SK-N-SH treated with all-trans-retinoic acid at 6 μM for 48 hours (cell line): Measurements from ENCODE around the gene PPP1R17.

Source experiments
- ATAC-seq: fragments of 200-7000 bp; cut with Tn5 transposase; 3 replicates; pipeline ENCODE4 v1.9.1; 2020; ENCODE audit warnings: mild to moderate bottlenecking, moderate library complexity
- ARNTL ChIP-seq: fragments of 450-650 bp; formaldehyde crosslinking; IDR thresholded peaks from 2 replicates; pipeline ENCODE4 v1.5.0; 2020; ENCODE audit warnings: low read depth, mild to moderate bottlenecking, moderate library complexity, borderline replicate concordance
- BACH2 ChIP-seq: fragments of 250-450 bp; sonication (Bioruptor Pico); IDR thresholded peaks from 2 replicates; pipeline ENCODE4 v1.9.0; 2021; ENCODE audit warnings: mild to moderate bottlenecking, borderline replicate concordance
- CSDC2 ChIP-seq: fragments of 250-450 bp; sonication (Bioruptor Pico); IDR thresholded peaks from 2 replicates; pipeline ENCODE4 v1.5.0; 2020; ENCODE audit warnings: mild to moderate bottlenecking, moderate library complexity
- ESRRG ChIP-seq: fragments of 250-450 bp; sonication (Bioruptor Pico); IDR thresholded peaks from 2 replicates; pipeline ENCODE4 v1.6.1; 2021; ENCODE audit warnings: mild to moderate bottlenecking
- GLIS3 ChIP-seq: fragments of 250-450 bp; sonication (Bioruptor Pico); IDR thresholded peaks from 2 replicates; pipeline ENCODE4 v1.5.0; 2020; ENCODE audit warnings: mild to moderate bottlenecking, moderate library complexity
- ISL1 ChIP-seq: fragments of 250-450 bp; sonication (Bioruptor Pico); IDR thresholded peaks from 2 replicates; pipeline ENCODE4 v2.1.2; 2022; ENCODE audit warnings: mild to moderate bottlenecking, moderate library complexity
- OSR1 ChIP-seq: fragments of 250-450 bp; sonication (Bioruptor Pico); IDR thresholded peaks from 2 replicates; pipeline ENCODE4 v1.8.0; 2022; ENCODE audit warnings: moderate library complexity, mild to moderate bottlenecking, inconsistent platforms
- PPARA ChIP-seq: fragments of 250-450 bp; sonication (Bioruptor Pico); IDR thresholded peaks from 2 replicates; pipeline ENCODE4 v1.5.0; 2020; ENCODE audit warnings: mild to moderate bottlenecking, borderline replicate concordance
- RARB ChIP-seq: fragments of 250-450 bp; sonication (Bioruptor Pico); IDR thresholded peaks from 2 replicates; pipeline ENCODE4 v1.8.0; 2021; ENCODE audit warnings: mild to moderate bottlenecking, moderate library complexity
- SNAI2 ChIP-seq: fragments of 250-450 bp; sonication (Bioruptor Pico); IDR thresholded peaks from 2 replicates; pipeline ENCODE4 v1.5.0; 2020; ENCODE audit warnings: mild to moderate bottlenecking, moderate library complexity
- TCF4 ChIP-seq: fragments of 250-450 bp; sonication (Bioruptor Pico); IDR thresholded peaks from 2 replicates; pipeline ENCODE4 v1.8.0; 2021; ENCODE audit warnings: mild to moderate bottlenecking, moderate library complexity, borderline replicate concordance
- TOX ChIP-seq: fragments of 250-450 bp; sonication (Bioruptor Pico); IDR thresholded peaks from 2 replicates; pipeline ENCODE4 v1.8.0; 2021; ENCODE audit warnings: mild to moderate bottlenecking, moderate library complexity, borderline replicate concordance
- ZC3H10 ChIP-seq: fragments of 250-450 bp; sonication (Bioruptor Pico); IDR thresholded peaks from 2 replicates; pipeline ENCODE4 v1.5.1; 2021; ENCODE audit warnings: mild to moderate bottlenecking, moderate library complexity
- ZFP3 ChIP-seq: fragments of 250-450 bp; sonication (Bioruptor Pico); IDR thresholded peaks from 2 replicates; pipeline ENCODE4 v1.5.0; 2020; ENCODE audit warnings: mild to moderate bottlenecking, moderate library complexity
- ZNF565 ChIP-seq: fragments of 450-650 bp; formaldehyde crosslinking; conservative IDR thresholded peaks from 2 replicates; pipeline ENCODE4 v1.5.0; 2020; ENCODE audit warnings: low read depth, mild to moderate bottlenecking, moderate library complexity
- ZNF70 ChIP-seq: fragments of 450-650 bp; formaldehyde crosslinking; IDR thresholded peaks from 2 replicates; pipeline ENCODE4 v1.5.0; 2020; ENCODE audit warnings: mild to moderate bottlenecking, moderate library complexity
- TF ChIP-seq, protein P1 (sequence below): fragments of 250-450 bp; sonication (Bioruptor Pico); IDR thresholded peaks from 2 replicates; pipeline ENCODE4 v1.5.0; 2020; ENCODE audit warnings: mild to moderate bottlenecking, moderate library complexity
- TF ChIP-seq, protein P2 (sequence below): fragments of 250-450 bp; sonication (Bioruptor Pico); IDR thresholded peaks from 2 replicates; pipeline ENCODE4 v1.8.0; 2021; ENCODE audit warnings: low read depth, mild to moderate bottlenecking, moderate library complexity, borderline replicate concordance
- TF ChIP-seq, protein P3 (sequence below): fragments of 250-450 bp; sonication (Bioruptor Pico); IDR thresholded peaks from 2 replicates; pipeline ENCODE4 v1.5.1; 2021; ENCODE audit warnings: mild to moderate bottlenecking, moderate library complexity
- TF ChIP-seq, protein P4 (sequence below): fragments of 250-450 bp; sonication (Bioruptor Pico); IDR thresholded peaks from 2 replicates; pipeline ENCODE4 v1.8.0; 2020; ENCODE audit warnings: mild to moderate bottlenecking, moderate library complexity, borderline replicate concordance
- TF ChIP-seq, protein P5 (sequence below): fragments of 250-450 bp; sonication (Bioruptor Pico); IDR thresholded peaks from 2 replicates; pipeline ENCODE4 v1.5.1; 2020; ENCODE audit warnings: low read depth, mild to moderate bottlenecking, moderate library complexity

The PPP1R17 gene

DNA sequence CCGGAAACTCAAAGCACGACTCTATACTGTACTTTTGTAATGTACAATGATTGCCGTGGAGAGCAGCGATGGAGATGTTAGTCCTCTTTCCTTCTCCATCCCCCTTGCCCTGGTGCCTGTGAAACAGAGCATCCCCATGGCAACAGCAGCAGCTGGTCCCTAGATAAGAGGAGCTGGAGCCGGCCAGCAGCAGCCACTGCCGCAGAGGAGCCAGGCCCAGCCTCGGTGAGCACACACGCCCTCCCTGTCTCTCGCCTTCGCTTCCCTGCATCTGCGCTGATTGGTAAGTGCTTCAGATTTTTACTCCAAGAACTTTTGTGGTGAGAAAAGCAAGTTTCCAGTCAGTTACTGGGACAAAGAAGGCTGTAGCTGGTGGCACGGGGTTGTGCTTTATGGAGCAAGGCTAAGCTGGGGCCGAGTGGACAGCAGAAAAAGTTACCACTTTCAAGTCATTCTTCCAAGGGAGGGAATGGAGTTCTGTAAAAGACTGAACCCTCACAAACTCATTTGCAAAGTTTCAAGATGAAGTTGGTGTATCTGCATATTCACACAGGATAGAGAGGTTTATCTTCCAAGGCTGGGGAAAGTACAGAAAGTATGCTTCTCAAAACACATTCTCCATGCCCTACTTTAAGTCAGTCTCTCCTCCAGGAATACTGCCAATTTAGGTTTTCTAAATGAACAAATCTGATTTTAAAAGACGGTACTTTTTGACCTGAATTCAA lies at the start of gene PPP1R17:
Gene PPP1R17, plus strand, starts transcription at position 192 of the 725 bp plus-strand sequence. CDS start 5,227 bp downstream, outside the sequence.
- no peak for TF ChIP-seq ZNF70 (CRISPR knock-in tag)
- no peak for TF ChIP-seq RARB (CRISPR knock-in tag)
- no peak for TF ChIP-seq ZFP3
- TF ChIP-seq ARNTL (CRISPR knock-in tag): no peak
- TF ChIP-seq GLIS3 (CRISPR knock-in tag): no peak
- TF ChIP-seq, protein P1, sequence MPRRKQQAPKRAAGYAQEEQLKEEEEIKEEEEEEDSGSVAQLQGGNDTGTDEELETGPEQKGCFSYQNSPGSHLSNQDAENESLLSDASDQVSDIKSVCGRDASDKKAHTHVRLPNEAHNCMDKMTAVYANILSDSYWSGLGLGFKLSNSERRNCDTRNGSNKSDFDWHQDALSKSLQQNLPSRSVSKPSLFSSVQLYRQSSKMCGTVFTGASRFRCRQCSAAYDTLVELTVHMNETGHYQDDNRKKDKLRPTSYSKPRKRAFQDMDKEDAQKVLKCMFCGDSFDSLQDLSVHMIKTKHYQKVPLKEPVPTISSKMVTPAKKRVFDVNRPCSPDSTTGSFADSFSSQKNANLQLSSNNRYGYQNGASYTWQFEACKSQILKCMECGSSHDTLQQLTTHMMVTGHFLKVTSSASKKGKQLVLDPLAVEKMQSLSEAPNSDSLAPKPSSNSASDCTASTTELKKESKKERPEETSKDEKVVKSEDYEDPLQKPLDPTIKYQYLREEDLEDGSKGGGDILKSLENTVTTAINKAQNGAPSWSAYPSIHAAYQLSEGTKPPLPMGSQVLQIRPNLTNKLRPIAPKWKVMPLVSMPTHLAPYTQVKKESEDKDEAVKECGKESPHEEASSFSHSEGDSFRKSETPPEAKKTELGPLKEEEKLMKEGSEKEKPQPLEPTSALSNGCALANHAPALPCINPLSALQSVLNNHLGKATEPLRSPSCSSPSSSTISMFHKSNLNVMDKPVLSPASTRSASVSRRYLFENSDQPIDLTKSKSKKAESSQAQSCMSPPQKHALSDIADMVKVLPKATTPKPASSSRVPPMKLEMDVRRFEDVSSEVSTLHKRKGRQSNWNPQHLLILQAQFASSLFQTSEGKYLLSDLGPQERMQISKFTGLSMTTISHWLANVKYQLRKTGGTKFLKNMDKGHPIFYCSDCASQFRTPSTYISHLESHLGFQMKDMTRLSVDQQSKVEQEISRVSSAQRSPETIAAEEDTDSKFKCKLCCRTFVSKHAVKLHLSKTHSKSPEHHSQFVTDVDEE (CRISPR knock-in tag): no peak
- TF ChIP-seq SNAI2 (CRISPR knock-in tag): no peak
- TF ChIP-seq, protein P2, sequence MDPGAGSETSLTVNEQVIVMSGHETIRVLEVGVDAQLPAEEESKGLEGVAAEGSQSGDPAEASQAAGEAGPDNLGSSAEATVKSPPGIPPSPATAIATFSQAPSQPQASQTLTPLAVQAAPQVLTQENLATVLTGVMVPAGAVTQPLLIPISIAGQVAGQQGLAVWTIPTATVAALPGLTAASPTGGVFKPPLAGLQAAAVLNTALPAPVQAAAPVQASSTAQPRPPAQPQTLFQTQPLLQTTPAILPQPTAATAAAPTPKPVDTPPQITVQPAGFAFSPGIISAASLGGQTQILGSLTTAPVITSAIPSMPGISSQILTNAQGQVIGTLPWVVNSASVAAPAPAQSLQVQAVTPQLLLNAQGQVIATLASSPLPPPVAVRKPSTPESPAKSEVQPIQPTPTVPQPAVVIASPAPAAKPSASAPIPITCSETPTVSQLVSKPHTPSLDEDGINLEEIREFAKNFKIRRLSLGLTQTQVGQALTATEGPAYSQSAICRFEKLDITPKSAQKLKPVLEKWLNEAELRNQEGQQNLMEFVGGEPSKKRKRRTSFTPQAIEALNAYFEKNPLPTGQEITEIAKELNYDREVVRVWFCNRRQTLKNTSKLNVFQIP (CRISPR knock-in tag): no peak
- 0 out of 3 replicates have a peak, but pooled peaks have one; percentile 26 for ATAC-seq

DNA sequence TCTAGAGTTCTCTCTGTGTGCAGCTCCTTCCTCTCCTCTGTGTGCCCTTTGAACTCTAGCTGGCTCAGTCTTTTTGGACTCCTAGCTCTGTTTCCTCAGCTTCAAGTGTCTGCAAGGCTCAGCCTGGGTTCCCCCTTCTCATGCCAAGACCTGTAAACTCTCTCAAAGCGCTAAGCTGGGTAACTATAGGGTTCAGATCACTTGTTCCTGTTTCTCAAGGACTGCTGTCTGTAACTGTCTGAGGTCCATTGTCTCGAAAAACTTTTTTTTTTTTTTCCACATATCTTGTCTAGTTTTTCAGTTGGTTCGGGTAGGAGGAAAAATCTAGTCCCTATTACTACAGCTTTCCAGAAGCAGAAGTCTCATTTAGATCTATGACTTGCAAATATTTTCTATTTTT lies 46.6 kb upstream of the PPP1R17 start:
- TF ChIP-seq, protein P3, sequence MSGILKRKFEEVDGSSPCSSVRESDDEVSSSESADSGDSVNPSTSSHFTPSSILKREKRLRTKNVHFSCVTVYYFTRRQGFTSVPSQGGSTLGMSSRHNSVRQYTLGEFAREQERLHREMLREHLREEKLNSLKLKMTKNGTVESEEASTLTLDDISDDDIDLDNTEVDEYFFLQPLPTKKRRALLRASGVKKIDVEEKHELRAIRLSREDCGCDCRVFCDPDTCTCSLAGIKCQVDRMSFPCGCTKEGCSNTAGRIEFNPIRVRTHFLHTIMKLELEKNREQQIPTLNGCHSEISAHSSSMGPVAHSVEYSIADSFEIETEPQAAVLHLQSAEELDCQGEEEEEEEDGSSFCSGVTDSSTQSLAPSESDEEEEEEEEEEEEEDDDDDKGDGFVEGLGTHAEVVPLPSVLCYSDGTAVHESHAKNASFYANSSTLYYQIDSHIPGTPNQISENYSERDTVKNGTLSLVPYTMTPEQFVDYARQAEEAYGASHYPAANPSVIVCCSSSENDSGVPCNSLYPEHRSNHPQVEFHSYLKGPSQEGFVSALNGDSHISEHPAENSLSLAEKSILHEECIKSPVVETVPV (CRISPR knock-in tag): no peak
- TF ChIP-seq RARB (CRISPR knock-in tag) (no peak), ESRRG (no peak), ISL1 (CRISPR knock-in tag) (no peak), ARNTL (CRISPR knock-in tag) (no peak), BACH2 (CRISPR knock-in tag) (no peak), TCF4 (CRISPR knock-in tag) (no peak), PPARA (CRISPR knock-in tag) (no peak), SNAI2 (CRISPR knock-in tag) (no peak), TOX (CRISPR knock-in tag) (no peak), ZNF70 (CRISPR knock-in tag) (no peak), CSDC2 (no peak), ZNF565 (no peak), ZC3H10 (no peak), OSR1 (no peak)
- TF ChIP-seq, protein P2 (CRISPR knock-in tag): no peak
- TF ChIP-seq, protein P4, sequence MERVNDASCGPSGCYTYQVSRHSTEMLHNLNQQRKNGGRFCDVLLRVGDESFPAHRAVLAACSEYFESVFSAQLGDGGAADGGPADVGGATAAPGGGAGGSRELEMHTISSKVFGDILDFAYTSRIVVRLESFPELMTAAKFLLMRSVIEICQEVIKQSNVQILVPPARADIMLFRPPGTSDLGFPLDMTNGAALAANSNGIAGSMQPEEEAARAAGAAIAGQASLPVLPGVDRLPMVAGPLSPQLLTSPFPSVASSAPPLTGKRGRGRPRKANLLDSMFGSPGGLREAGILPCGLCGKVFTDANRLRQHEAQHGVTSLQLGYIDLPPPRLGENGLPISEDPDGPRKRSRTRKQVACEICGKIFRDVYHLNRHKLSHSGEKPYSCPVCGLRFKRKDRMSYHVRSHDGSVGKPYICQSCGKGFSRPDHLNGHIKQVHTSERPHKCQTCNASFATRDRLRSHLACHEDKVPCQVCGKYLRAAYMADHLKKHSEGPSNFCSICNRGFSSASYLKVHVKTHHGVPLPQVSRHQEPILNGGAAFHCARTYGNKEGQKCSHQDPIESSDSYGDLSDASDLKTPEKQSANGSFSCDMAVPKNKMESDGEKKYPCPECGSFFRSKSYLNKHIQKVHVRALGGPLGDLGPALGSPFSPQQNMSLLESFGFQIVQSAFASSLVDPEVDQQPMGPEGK (CRISPR knock-in tag): no peak
- TF ChIP-seq, protein P1 (CRISPR knock-in tag): no peak
- TF ChIP-seq, protein P5, sequence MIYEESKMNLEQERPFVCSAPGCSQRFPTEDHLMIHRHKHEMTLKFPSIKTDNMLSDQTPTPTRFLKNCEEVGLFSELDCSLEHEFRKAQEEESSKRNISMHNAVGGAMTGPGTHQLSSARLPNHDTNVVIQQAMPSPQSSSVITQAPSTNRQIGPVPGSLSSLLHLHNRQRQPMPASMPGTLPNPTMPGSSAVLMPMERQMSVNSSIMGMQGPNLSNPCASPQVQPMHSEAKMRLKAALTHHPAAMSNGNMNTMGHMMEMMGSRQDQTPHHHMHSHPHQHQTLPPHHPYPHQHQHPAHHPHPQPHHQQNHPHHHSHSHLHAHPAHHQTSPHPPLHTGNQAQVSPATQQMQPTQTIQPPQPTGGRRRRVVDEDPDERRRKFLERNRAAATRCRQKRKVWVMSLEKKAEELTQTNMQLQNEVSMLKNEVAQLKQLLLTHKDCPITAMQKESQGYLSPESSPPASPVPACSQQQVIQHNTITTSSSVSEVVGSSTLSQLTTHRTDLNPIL: no peak
- ATAC-seq: no peak
